ENCODE data around the gene LIMS1.
A peak's percentile ranks its signal among the peaks of the same experiment; 100 is the strongest.

The LIMS1 gene

GRCh38 chr2:108565778-108566375 is 31.6 kb downstream of the LIMS1 start:
- Mint-ChIP-seq H3K36me3 (peaks cover 3% of the 10 kb centered on the region), H3K27me3 (no peaks in the 10 kb centered on the region), H3K9me3 (ENCODE audit: low read depth) (no peaks in the 10 kb centered on the region), H3K4me3 (no peak overlapping the region), H3K27ac (no peak overlapping the region), H3K4me1 (ENCODE audit: low read depth) (peaks cover 3% of the 10 kb centered on the region)

GRCh38 chr2:108570416-108570815 is 36.1 kb downstream of the LIMS1 start:
- no peak overlapping the region for H3K4me3 Mint-ChIP-seq
- peaks cover 8% of the 10 kb centered on the region for H3K4me1 Mint-ChIP-seq (ENCODE audit: low read depth)
- H3K36me3 Mint-ChIP-seq: no peaks in the 10 kb centered on the region
- no peaks in the 10 kb centered on the region for H3K27me3 Mint-ChIP-seq
- no peaks in the 10 kb centered on the region for H3K9me3 Mint-ChIP-seq (ENCODE audit: low read depth)
- H3K27ac Mint-ChIP-seq: no peak overlapping the region

GRCh38 chr2:108571286-108571685 is 37.0 kb downstream of the LIMS1 start:
- Mint-ChIP-seq H3K4me3 (no peak overlapping the region), H3K36me3 (no peaks in the 10 kb centered on the region), H3K9me3 (ENCODE audit: low read depth) (no peaks in the 10 kb centered on the region), H3K4me1 (ENCODE audit: low read depth) (peaks cover 6% of the 10 kb centered on the region), H3K27me3 (no peaks in the 10 kb centered on the region), H3K27ac (no peak overlapping the region)

GRCh38 chr2:108573061-108573460 is 38.8 kb downstream of the LIMS1 start:
- no peaks in the 10 kb centered on the region for H3K27me3 Mint-ChIP-seq
- no peak overlapping the region for H3K27ac Mint-ChIP-seq
- H3K4me3 Mint-ChIP-seq: no peak overlapping the region
- H3K4me1 Mint-ChIP-seq (ENCODE audit: low read depth): peaks cover 6% of the 10 kb centered on the region
- no peaks in the 10 kb centered on the region for H3K36me3 Mint-ChIP-seq
- H3K9me3 Mint-ChIP-seq (ENCODE audit: low read depth): no peaks in the 10 kb centered on the region

- H3K4me1 Mint-ChIP-seq (ENCODE audit: low read depth): peaks cover 6% of the 10 kb centered on the region
- no peak overlapping the region for H3K4me3 Mint-ChIP-seq
- H3K9me3 Mint-ChIP-seq (ENCODE audit: low read depth): no peaks in the 10 kb centered on the region
- no peaks in the 10 kb centered on the region for H3K27me3 Mint-ChIP-seq
- no peak overlapping the region for H3K27ac Mint-ChIP-seq
- H3K36me3 Mint-ChIP-seq: no peaks in the 10 kb centered on the region
These were observed 40.1 kb downstream of the LIMS1 start for GRCh38 chr2:108574332-108574731.

GRCh38 chr2:108575132-108575966 is 41.1 kb downstream of the LIMS1 start:
- no peak overlapping the region for H3K4me3 Mint-ChIP-seq
- no peaks in the 10 kb centered on the region for H3K9me3 Mint-ChIP-seq (ENCODE audit: low read depth)

GRCh38 chr2:108577099-108577498 is 42.8 kb downstream of the LIMS1 start:
- no peaks in the 10 kb centered on the region for H3K27me3 Mint-ChIP-seq
- peaks cover 12% of the 10 kb centered on the region for H3K4me1 Mint-ChIP-seq (ENCODE audit: low read depth)
- no peaks in the 10 kb centered on the region for H3K36me3 Mint-ChIP-seq
- no peak overlapping the region for H3K27ac Mint-ChIP-seq
- H3K4me3 Mint-ChIP-seq: no peak overlapping the region
- no peaks in the 10 kb centered on the region for H3K9me3 Mint-ChIP-seq (ENCODE audit: low read depth)

More at GRCh38 chr2:108575132-108575966, 41.1 kb downstream of the LIMS1 start:
- peak overlapping the region; percentile 16 for H3K27ac Mint-ChIP-seq
- no peaks in the 10 kb centered on the region for H3K27me3 Mint-ChIP-seq
- H3K36me3 Mint-ChIP-seq: no peaks in the 10 kb centered on the region
- H3K4me1 Mint-ChIP-seq (ENCODE audit: low read depth): peaks cover 9% of the 10 kb centered on the region

GRCh38 chr2:108579623-108580022 is 45.4 kb downstream of the LIMS1 start:
- Mint-ChIP-seq H3K27ac (no peak overlapping the region), H3K9me3 (ENCODE audit: low read depth) (no peaks in the 10 kb centered on the region), H3K27me3 (no peaks in the 10 kb centered on the region), H3K4me1 (ENCODE audit: low read depth) (peaks cover 12% of the 10 kb centered on the region), H3K4me3 (no peak overlapping the region), H3K36me3 (no peaks in the 10 kb centered on the region)

GRCh38 chr2:108580050-108580449 is 45.8 kb downstream of the LIMS1 start:
- Mint-ChIP-seq H3K9me3 (ENCODE audit: low read depth) (no peaks in the 10 kb centered on the region), H3K4me1 (ENCODE audit: low read depth) (peaks cover 8% of the 10 kb centered on the region), H3K36me3 (no peaks in the 10 kb centered on the region), H3K27me3 (no peaks in the 10 kb centered on the region), H3K27ac (peak overlapping the region; percentile 17), H3K4me3 (no peak overlapping the region)

GRCh38 chr2:108583903-108584520 is 49.7 kb downstream of the LIMS1 start:
- Mint-ChIP-seq H3K4me1 (ENCODE audit: low read depth) (peaks cover 14% of the 10 kb centered on the region), H3K27me3 (no peaks in the 10 kb centered on the region), H3K9me3 (ENCODE audit: low read depth) (no peaks in the 10 kb centered on the region), H3K27ac (no peak overlapping the region), H3K36me3 (no peaks in the 10 kb centered on the region), H3K4me3 (no peak overlapping the region)

GRCh38 chr2:108585436-108585835 is 51.2 kb downstream of the LIMS1 start:
- no peaks in the 10 kb centered on the region for H3K27me3 Mint-ChIP-seq

GRCh38 chr2:108586116-108586515 is 51.8 kb downstream of the LIMS1 start:
- Mint-ChIP-seq H3K36me3 (peaks cover 5% of the 10 kb centered on the region), H3K4me1 (ENCODE audit: low read depth) (peaks cover 26% of the 10 kb centered on the region), H3K4me3 (no peak overlapping the region), H3K27ac (no peak overlapping the region), H3K9me3 (ENCODE audit: low read depth) (no peaks in the 10 kb centered on the region), H3K27me3 (no peaks in the 10 kb centered on the region)

More at GRCh38 chr2:108585436-108585835, 51.2 kb downstream of the LIMS1 start:
- no peak overlapping the region for H3K4me3 Mint-ChIP-seq
- no peaks in the 10 kb centered on the region for H3K9me3 Mint-ChIP-seq (ENCODE audit: low read depth)
- H3K4me1 Mint-ChIP-seq (ENCODE audit: low read depth): peaks cover 22% of the 10 kb centered on the region
- H3K36me3 Mint-ChIP-seq: no peaks in the 10 kb centered on the region
- H3K27ac Mint-ChIP-seq: no peak overlapping the region

GRCh38 chr2:108586631-108587030 is 52.4 kb downstream of the LIMS1 start:
- no peak overlapping the region for H3K27ac Mint-ChIP-seq
- H3K36me3 Mint-ChIP-seq: peaks cover 5% of the 10 kb centered on the region
- peaks cover 26% of the 10 kb centered on the region for H3K4me1 Mint-ChIP-seq (ENCODE audit: low read depth)
- no peaks in the 10 kb centered on the region for H3K27me3 Mint-ChIP-seq
- H3K4me3 Mint-ChIP-seq: no peak overlapping the region
- no peaks in the 10 kb centered on the region for H3K9me3 Mint-ChIP-seq (ENCODE audit: low read depth)

- H3K27ac Mint-ChIP-seq: no peak overlapping the region
- H3K36me3 Mint-ChIP-seq: peaks cover 5% of the 10 kb centered on the region
- no peaks in the 10 kb centered on the region for H3K27me3 Mint-ChIP-seq
- peaks cover 26% of the 10 kb centered on the region for H3K4me1 Mint-ChIP-seq (ENCODE audit: low read depth)
- H3K4me3 Mint-ChIP-seq: no peak overlapping the region
- H3K9me3 Mint-ChIP-seq (ENCODE audit: low read depth): no peaks in the 10 kb centered on the region
These were observed 53.4 kb downstream of the LIMS1 start for GRCh38 chr2:108587621-108588020.

GRCh38 chr2:108588070-108588668 is 53.9 kb downstream of the LIMS1 start:
- no peak overlapping the region for H3K4me3 Mint-ChIP-seq
- H3K36me3 Mint-ChIP-seq: peaks cover 5% of the 10 kb centered on the region
- peaks cover 30% of the 10 kb centered on the region for H3K4me1 Mint-ChIP-seq (ENCODE audit: low read depth)
- no peaks in the 10 kb centered on the region for H3K9me3 Mint-ChIP-seq (ENCODE audit: low read depth)
- no peaks in the 10 kb centered on the region for H3K27me3 Mint-ChIP-seq
- no peak overlapping the region for H3K27ac Mint-ChIP-seq

All from activated naive CD8-positive, alpha-beta T cell (primary cell).